Measurements from ENCODE around the gene XKR7.
A peak's percentile ranks its signal among the peaks of the same experiment; 100 is the strongest.

The XKR7 gene

DNA sequence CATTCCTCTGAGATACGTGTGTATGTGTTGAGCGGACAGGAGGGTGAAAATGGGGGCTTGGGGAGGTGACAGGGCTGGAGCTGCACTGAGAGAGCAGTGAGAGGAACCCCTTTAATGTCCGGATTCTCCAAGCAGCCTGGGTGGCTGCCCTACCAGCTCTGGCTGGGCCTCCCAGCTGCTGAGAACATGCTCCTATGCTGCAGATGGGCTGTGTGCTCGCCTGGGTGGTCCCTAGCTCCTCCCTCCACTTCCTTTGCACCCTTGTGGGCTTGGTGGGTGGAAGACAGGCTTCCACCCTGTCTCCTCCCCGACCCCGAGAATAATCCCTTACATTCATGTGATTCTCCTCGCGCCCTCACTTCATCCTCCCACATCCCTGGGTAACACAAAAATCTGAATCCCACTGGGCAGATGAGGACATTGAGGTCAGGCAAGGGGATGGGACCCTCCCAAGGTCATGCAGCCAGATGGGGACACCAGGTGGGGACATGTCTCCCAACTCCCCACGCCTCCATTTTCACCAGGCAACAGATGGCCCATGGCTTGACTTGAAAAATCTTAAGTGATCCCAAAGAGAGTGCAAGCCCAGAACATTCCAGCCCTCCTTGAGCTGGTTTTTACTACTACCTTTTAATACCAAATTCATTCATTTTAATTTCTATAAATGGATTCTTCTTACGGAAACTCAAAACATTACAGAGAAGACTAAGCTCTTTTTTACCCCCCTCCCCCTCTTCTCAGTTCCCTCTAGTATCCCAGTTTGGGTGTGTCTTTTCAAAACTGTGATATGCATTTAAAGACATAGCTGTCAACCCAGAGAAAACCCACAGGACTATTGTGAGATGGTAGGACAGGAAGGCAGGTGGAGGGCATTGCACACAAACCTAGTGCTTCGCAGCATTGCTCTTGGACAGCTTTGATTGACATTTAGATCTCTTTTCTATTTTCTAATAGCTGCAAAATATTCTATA is 11.1 kb upstream of the XKR7 start:
- no peaks in the 10 kb centered on the region for H3K9me3 Mint-ChIP-seq
- H3K27ac Mint-ChIP-seq = no peak overlapping the region
- ATAC-seq = no peak
- peaks cover 44% of the 10 kb centered on the region for H3K27me3 Mint-ChIP-seq
- H3K36me3 Mint-ChIP-seq = no peaks in the 10 kb centered on the region
- no peak overlapping the region for H3K4me3 Mint-ChIP-seq
- H3K4me1 Mint-ChIP-seq = peaks cover 3% of the 10 kb centered on the region

DNA sequence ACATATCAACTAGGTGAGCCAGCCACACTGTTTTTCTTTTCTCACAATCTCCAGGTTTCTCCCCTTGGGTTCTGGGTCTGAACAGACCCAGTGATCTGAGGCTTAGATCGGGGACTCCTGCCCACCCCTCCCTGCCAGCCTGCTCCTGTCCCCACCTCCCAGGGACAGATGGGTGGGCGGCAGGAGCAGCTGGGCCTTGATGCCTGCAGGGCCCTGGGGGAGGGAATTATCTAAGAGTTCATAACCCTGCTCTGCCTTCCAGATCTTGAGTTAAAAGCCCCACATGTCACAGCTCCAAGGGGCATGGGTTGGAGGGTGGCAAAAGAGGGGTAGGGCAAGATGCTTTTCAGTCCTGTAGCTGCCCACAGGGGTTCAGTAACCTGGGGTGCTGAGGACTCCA is 5.2 kb upstream of the XKR7 start:
- peaks cover 7% of the 10 kb centered on the region for H3K4me1 Mint-ChIP-seq
- ATAC-seq = no peak
- H3K27me3 Mint-ChIP-seq = peaks cover 76% of the 10 kb centered on the region
- no peak overlapping the region for H3K27ac Mint-ChIP-seq
- no peaks in the 10 kb centered on the region for H3K9me3 Mint-ChIP-seq
- H3K4me3 Mint-ChIP-seq = no peak overlapping the region
- no peaks in the 10 kb centered on the region for H3K36me3 Mint-ChIP-seq

DNA sequence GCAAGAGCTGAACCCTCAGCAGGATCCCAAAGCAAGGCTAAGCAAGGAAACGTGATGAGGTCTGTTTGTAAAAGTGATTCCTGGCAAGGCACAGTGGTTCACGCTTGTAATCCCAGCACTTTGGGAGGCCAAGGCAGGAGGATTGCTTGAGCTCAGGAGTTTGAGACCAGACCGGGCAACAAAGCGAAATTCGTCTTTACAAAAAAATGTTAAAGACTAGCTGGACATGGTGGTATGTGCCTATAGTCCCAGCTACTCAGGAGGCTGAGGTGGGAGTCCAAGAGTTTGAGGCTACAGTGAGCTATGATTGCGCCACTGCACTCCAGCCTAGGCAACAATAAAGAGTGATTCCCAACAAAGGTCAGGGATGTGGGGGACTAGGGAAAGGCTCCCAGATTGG is 4.1 kb upstream of the XKR7 start:
- Mint-ChIP-seq H3K4me1 (peaks cover 14% of the 10 kb centered on the region), H3K36me3 (no peaks in the 10 kb centered on the region), H3K9me3 (no peaks in the 10 kb centered on the region), H3K27me3 (peaks cover 81% of the 10 kb centered on the region), H3K27ac (no peak overlapping the region), H3K4me3 (no peak overlapping the region)
- ATAC-seq = no peak

DNA sequence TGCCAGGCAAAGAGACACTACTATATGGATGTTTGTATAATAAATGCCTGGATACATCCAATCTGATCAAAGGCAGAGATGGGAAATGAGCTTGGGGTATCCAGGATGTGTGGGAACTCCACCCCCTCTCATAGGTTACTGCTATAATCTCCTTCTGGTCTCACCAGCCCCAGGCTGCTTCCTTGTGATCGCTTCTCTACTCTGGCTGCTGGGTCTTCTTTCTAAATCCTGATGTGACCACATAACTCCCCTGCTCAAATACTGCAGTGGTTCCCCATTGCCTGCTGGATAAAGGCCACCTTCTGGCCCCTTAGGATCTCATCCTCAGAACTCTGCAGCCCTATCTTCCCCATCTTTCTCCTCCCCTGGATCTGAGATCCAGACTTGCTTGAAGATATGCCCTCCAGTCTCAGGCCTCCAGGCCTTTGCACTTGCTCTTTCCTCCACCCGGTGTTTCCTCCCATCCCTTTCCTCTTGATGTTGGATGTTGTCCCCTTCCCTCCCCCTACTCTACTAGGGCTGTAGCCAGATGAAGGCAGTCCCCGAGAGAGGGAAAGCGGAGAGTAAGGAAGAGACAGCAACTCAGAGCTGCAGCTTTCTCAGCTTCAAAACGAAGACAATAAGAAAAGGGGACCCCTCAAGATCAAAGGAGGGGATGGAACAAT is 828 bp upstream of the XKR7 start:
- ATAC-seq = no peak
- Mint-ChIP-seq H3K4me3 (peak overlapping the region; percentile 6), H3K27me3 (peaks cover 72% of the 10 kb centered on the region)

DNA sequence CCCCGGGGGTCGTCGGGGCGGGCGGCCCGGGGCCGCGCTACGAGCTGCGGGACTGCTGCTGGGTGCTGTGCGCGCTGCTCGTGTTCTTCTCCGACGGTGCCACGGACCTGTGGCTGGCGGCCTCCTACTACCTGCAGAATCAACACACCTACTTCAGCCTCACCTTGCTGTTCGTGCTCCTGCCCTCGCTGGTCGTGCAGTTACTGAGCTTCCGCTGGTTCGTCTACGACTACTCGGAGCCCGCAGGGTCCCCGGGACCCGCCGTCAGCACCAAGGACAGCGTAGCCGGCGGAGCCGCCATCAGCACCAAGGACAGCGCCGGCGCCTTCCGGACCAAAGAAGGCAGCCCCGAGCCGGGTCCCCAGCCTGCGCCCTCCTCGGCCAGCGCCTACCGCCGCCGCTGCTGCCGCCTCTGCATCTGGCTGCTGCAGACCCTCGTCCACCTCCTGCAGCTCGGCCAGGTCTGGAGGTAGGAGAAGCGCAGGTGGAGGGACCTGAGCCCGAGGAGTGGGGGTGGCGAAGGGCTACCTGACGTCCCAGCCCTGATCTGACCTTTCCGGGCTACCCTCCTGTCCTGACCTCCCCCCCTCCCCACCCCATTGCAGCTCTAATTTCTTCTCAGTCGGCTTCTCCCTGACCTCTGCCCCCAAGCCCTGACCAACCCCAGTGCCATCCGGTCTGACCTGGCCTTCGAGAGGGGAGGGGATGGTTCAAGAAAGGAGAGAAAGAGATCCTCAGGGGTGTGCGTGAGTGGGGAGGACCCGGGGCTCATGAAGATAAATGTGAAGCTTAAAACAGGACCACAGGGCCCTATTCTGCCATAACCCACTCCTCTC is 558 bp downstream of the XKR7 start:
- H3K36me3 Mint-ChIP-seq = no peaks in the 10 kb centered on the region
- H3K4me1 Mint-ChIP-seq = peaks cover 14% of the 10 kb centered on the region
- ATAC-seq = peak; percentile 80
- H3K27me3 Mint-ChIP-seq = peaks cover 77% of the 10 kb centered on the region
- no peak overlapping the region for H3K27ac Mint-ChIP-seq
- no peaks in the 10 kb centered on the region for H3K9me3 Mint-ChIP-seq
- peak overlapping the region; percentile 82 for H3K4me3 Mint-ChIP-seq

More for the DNA sequence above, 828 bp upstream of the XKR7 start:
- H3K36me3 Mint-ChIP-seq = no peaks in the 10 kb centered on the region
- no peak overlapping the region for H3K27ac Mint-ChIP-seq
- H3K4me1 Mint-ChIP-seq = peaks cover 14% of the 10 kb centered on the region
- no peaks in the 10 kb centered on the region for H3K9me3 Mint-ChIP-seq

DNA sequence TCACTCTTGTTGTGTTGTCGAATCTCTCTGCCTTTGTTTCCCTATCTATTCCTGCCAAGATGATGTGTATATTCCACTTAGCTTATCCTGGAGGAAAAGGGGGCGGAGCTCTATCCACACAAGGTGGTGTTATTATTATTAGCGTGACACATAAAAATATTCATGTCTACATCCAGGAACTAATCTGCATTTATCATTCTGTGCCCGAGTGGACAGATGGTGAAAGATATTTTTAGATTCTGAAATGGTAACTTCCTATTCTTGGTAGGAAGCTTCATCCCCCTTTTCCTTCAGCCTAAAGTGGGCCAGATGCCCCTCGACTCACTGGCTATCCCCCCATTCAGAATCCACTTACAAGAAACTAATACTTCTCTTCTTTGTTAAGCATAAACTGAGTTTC is 2.0 kb downstream of the XKR7 start:
- Mint-ChIP-seq H3K4me3 (no peak overlapping the region), H3K27ac (no peak overlapping the region), H3K9me3 (no peaks in the 10 kb centered on the region), H3K36me3 (no peaks in the 10 kb centered on the region), H3K27me3 (peaks cover 81% of the 10 kb centered on the region), H3K4me1 (peaks cover 14% of the 10 kb centered on the region)
- no peak for ATAC-seq

DNA sequence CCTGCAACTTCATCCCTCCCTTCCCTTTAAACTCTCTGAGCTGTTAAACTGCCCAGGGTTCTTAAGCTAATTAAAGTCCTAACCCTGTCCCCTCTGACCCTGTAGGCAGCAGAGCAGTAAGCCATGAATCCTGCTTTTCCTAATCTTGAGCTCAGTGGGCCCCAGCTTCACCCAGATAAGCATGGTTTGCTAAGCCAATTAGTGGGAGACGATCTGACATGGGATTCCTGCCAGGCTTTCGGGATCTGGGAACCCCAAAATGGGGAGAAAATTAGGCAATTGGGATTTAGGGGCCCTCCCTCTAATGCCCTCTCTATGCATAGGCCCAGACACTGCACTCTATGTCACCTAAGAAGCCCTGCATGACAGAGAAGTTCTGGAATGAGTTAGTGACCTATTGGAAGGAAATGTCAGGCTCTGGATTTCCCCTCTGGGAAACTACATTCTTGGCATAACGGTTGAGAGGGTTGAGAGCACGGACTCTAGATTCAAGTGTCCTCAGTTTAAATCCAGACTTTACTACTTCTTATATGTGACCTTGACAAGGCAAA is 4.6 kb downstream of the XKR7 start:
- H3K36me3 Mint-ChIP-seq = no peaks in the 10 kb centered on the region
- no peak overlapping the region for H3K27ac Mint-ChIP-seq
- no peaks in the 10 kb centered on the region for H3K9me3 Mint-ChIP-seq
- H3K4me3 Mint-ChIP-seq = no peak overlapping the region
- H3K4me1 Mint-ChIP-seq = peaks cover 8% of the 10 kb centered on the region
- peaks cover 73% of the 10 kb centered on the region for H3K27me3 Mint-ChIP-seq
- ATAC-seq = no peak

DNA sequence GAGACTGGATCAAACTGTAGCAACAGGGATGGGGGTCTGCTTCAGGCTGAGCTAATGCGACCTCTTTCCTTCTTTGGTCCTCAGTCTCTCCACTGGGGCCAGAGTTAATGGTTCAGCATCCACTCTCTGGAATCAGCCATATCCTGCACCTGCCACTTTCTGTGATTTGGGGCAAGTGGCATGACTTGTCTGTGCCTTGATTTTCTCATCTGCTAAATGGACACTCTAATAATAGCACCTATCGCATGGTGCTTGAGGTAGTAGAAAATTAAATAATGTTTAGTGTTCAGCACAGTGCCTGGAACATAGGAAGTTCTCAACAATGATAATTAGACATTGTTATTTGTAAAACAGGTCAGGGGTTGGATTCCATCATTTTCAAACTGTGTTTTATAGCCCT is 6.3 kb downstream of the XKR7 start:
- Mint-ChIP-seq H3K36me3 (no peaks in the 10 kb centered on the region), H3K4me1 (no peaks in the 10 kb centered on the region), H3K27me3 (peaks cover 61% of the 10 kb centered on the region), H3K27ac (no peak overlapping the region), H3K9me3 (no peaks in the 10 kb centered on the region), H3K4me3 (no peak overlapping the region)
- ATAC-seq = no peak

DNA sequence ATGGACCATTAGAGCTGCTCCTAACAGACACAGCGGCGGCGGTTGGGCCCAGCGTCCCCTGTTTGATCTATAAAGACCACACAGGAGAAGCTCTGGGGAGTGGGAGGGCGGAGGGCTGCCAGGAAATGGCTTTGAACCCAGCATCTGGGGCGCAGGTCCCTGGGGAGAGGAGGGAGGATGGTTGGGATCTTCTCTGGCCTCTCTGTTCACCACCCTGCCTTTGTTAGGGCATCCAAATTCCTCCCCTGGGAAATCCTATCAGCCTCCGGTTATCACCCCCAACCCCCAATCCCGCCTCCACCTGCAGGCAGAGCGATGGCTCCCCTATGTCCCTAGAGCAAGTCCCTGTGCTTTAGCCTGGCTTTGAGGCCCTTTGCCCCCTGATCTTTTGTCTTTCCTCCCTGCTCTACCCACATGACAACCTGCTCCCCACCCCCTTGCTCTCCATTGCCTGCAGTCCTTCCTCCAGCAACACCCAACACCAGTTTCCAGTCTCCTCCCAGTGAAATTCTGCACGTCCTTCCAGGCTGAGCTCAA is 7.1 kb downstream of the XKR7 start:
- Mint-ChIP-seq H3K4me1 (no peaks in the 10 kb centered on the region), H3K27me3 (peaks cover 61% of the 10 kb centered on the region), H3K9me3 (no peaks in the 10 kb centered on the region), H3K27ac (no peak overlapping the region), H3K36me3 (no peaks in the 10 kb centered on the region), H3K4me3 (no peak overlapping the region)
- ATAC-seq = no peak

DNA sequence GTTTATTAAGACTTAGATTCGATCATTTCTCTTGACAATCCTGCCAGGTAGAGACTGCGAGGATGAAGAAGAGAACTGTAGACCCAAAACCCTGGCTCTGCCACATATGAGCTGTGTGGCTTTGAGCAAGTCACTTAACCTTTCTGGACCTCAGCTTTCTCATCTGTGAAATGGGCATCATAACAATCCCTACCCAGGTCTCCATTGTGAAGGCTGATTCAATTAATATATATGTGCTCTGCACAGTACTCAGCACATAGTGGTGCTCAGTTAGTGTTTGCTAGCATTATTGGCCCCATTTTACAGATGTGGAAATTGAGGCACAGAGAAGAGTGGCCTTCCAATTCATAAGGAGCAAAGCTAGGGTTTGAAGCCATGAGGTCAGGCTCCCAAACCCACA is 7.9 kb downstream of the XKR7 start:
- Mint-ChIP-seq H3K9me3 (no peaks in the 10 kb centered on the region), H3K36me3 (no peaks in the 10 kb centered on the region), H3K4me1 (no peaks in the 10 kb centered on the region), H3K4me3 (no peak overlapping the region), H3K27ac (no peak overlapping the region), H3K27me3 (peaks cover 63% of the 10 kb centered on the region)
- ATAC-seq = no peak

DNA sequence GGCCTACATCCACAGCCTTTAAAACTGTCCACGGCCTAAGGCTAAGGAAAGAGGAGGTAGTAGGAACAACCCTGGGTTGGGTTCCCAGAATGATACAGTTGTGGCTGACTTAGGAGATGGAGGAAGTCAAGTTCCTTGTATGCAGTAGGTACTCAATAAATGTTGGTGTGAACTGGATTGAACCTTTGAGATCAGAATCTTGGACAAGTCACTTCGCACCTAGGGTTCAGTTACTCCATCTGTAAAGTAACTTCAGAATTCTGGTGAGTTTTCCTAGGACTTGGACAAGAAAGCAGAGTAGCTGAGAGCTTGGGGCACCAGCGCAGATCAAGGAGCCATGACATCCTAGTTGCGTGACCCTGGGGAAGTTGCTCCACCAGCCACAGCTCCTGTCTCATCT is 9.1 kb downstream of the XKR7 start:
- H3K4me1 Mint-ChIP-seq = no peaks in the 10 kb centered on the region
- no peaks in the 10 kb centered on the region for H3K36me3 Mint-ChIP-seq
- ATAC-seq = no peak
- H3K27me3 Mint-ChIP-seq = peaks cover 68% of the 10 kb centered on the region
- H3K9me3 Mint-ChIP-seq = no peaks in the 10 kb centered on the region
- no peak overlapping the region for H3K4me3 Mint-ChIP-seq
- H3K27ac Mint-ChIP-seq = no peak overlapping the region

DNA sequence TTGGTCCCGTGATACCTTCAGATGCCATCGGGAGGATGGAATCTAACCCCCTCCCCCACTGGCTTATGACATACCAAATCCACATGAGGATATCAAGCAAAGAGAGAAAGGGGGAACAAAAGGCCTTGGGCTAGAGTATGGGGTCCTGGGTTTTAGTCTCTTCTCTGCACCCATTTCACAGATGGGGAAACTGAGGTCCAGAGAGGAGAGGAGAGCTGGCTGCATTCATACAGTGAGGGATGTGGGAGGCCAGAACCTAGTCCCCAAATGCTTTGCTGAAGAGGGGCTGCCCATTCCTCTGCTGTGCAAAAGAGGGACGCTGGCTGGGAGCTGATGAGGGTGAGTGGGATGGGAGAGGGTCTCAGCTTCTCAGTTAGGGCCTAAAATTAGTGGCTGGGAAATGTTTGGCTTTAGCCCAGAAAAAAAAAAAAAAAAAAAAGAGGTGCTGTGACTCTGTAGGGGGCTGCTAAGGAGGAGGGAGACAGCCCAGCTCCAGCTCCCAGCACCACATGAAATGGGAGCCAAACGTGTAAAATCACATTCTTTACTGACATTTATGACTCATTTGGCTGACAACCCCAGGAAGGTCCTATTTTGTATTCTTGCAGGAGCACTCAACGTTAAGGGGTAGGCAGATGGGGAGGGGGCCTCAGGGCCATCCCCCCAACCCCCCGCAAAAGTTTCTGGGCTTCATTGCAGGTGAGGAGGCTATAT is 11.9 kb downstream of the XKR7 start:
- Mint-ChIP-seq H3K4me3 (no peak overlapping the region), H3K4me1 (no peaks in the 10 kb centered on the region), H3K36me3 (no peaks in the 10 kb centered on the region), H3K27ac (no peak overlapping the region), H3K9me3 (no peaks in the 10 kb centered on the region), H3K27me3 (peaks cover 57% of the 10 kb centered on the region)
- ATAC-seq = no peak

DNA sequence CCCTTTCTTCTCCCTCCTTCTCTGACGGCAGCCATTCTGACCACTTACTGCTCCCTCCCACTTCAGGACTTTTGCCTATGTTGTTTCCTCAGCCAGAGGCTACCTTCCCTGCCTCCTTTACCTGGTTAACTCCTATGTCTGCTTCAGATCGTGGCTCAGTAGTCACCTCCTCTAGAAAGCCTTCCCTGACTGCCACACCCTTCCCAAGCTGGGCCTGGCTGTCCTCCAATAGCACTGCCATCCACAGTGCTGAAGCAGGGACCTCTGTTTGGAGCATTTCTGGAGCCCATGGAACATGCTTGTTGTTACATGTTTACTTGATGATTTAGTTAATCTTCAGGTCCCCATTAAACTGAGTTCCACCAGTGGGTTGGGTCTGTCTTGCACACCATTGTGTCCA is 13.8 kb downstream of the XKR7 start:
- H3K9me3 Mint-ChIP-seq = no peaks in the 10 kb centered on the region
- H3K27ac Mint-ChIP-seq = no peak overlapping the region
- no peak for ATAC-seq

DNA sequence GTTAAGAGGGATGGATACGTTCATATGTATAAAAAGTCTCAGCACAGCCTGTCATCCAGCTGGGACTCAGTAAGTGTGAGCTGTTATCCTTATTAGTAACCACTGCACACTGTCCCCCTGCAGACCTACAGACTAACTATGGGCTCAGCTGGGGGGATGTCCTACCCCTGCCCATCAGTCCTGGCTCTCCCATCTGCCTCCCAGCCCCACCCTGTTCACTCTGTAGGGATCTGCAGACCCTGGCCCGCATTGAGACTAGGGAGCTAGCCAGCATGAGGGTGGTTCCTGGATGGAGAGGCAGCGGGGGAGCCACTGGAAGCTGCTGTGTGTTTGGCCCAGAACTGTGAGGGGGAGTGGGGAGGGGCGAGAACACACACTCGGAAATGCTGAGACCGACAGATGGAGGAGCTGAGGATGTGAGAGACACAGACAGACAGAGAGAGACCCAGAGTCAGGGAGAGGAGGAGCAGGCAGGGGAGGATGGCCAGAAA is 17.1 kb downstream of the XKR7 start:
- Mint-ChIP-seq H3K36me3 (no peaks in the 10 kb centered on the region), H3K27ac (no peak overlapping the region), H3K27me3 (peaks cover 28% of the 10 kb centered on the region), H3K9me3 (no peaks in the 10 kb centered on the region), H3K4me3 (no peak overlapping the region), H3K4me1 (no peaks in the 10 kb centered on the region)
- no peak for ATAC-seq

More for the DNA sequence above, 13.8 kb downstream of the XKR7 start:
- Mint-ChIP-seq H3K4me3 (no peak overlapping the region), H3K4me1 (no peaks in the 10 kb centered on the region), H3K27me3 (peaks cover 43% of the 10 kb centered on the region), H3K36me3 (no peaks in the 10 kb centered on the region)

Measured in stimulated activated memory B cell treated with anti-CD40 and anti-IgM and Interleukin-4, amounts not matched to agents 10 μg/mL and 1 μg/mL and 100 μg/mL, for 72 hours (primary cell).